Mesenchymal stem cell (in vitro differentiated cells and primary cell): ENCODE results near the gene ARHGAP33.

Experiments
- DNase-seq: peaks from one replicate; pipeline ENCODE4 v3.0.0-alpha.2; 2013
- H2AFZ ChIP-seq: one replicate; pipeline ENCODE4 v1.6.1; 2013; ENCODE audit warnings: low read depth, mild to moderate bottlenecking, control low read depth, inconsistent platforms, low read length, moderate library complexity
- H2AK5ac ChIP-seq: 2 replicates; pipeline ENCODE4 v1.6.1; 2013; ENCODE audit warnings: low read length, moderate library complexity, mild to moderate bottlenecking, inconsistent platforms; ENCODE audit not compliant: severe bottlenecking
- H2BK120ac ChIP-seq: one replicate; pipeline ENCODE4 v1.6.1; 2013; ENCODE audit warnings: low read depth, mild to moderate bottlenecking, inconsistent platforms, low read length, moderate library complexity
- H2BK12ac ChIP-seq, 2 experiments: one replicate each; pipeline ENCODE4 v1.6.1; 2013; ENCODE audit warnings: inconsistent platforms in 2 of 2, low read length in 2 of 2, mild to moderate bottlenecking in 2 of 2, moderate library complexity in 2 of 2, control low read depth in 1 of 2
- H2BK15ac ChIP-seq: one replicate; pipeline ENCODE4 v1.6.1; 2013; ENCODE audit warnings: mild to moderate bottlenecking, low read depth, inconsistent platforms; ENCODE audit not compliant: poor library complexity, severe bottlenecking
- H2BK5ac ChIP-seq: 2 replicates; pipeline ENCODE4 v1.6.1; 2013; ENCODE audit warnings: low read depth, mild to moderate bottlenecking, low read length, control low read depth, inconsistent platforms; ENCODE audit not compliant: poor library complexity, severe bottlenecking
- H3K14ac ChIP-seq, 2 experiments: one replicate each; pipeline ENCODE4 v1.6.1; 2013; ENCODE audit warnings: inconsistent platforms in 2 of 2, low read length in 2 of 2, control low read depth in 1 of 2, mild to moderate bottlenecking in 1 of 2, moderate library complexity in 1 of 2
- H3K18ac ChIP-seq, 2 experiments: one replicate each; pipeline ENCODE4 v1.6.1; 2013; ENCODE audit warnings: inconsistent platforms in 2 of 2, low read length in 2 of 2, control low read depth in 1 of 2, low read depth in 1 of 2, mild to moderate bottlenecking in 1 of 2
- H3K23ac ChIP-seq, 2 experiments: one replicate each; pipeline ENCODE4 v1.6.1; 2013; ENCODE audit warnings: inconsistent platforms in 2 of 2, low read length in 2 of 2, mild to moderate bottlenecking in 2 of 2, moderate library complexity in 2 of 2, control low read depth in 1 of 2
- H3K27ac ChIP-seq: 2 replicates; pipeline ENCODE4 v1.5.1; 2013; ENCODE audit warnings: mild to moderate bottlenecking, moderate library complexity, low read length, control low read depth, inconsistent platforms; ENCODE audit not compliant: poor library complexity, severe bottlenecking
- H3K27me3 ChIP-seq, 2 experiments: 2 replicates each; pipeline versions ENCODE4 v1.6.1 to v1.7.0; 2013; ENCODE audit warnings: low read length in 2 of 2, mild to moderate bottlenecking in 2 of 2, moderate library complexity in 2 of 2, control low read depth in 1 of 2, inconsistent platforms in 1 of 2; ENCODE audit not compliant: control insufficient read depth in 1 of 2, insufficient read depth in 1 of 2
- H3K36me3 ChIP-seq, 2 experiments: 2 replicates each; pipeline versions ENCODE4 v1.6.1 to v1.7.0; 2013; ENCODE audit warnings: low read length in 2 of 2, control low read depth in 1 of 2, inconsistent platforms in 1 of 2, low read depth in 1 of 2, mild to moderate bottlenecking in 1 of 2; ENCODE audit not compliant: insufficient read depth in 2 of 2, control insufficient read depth in 1 of 2
- H3K4ac ChIP-seq, 2 experiments: one replicate each; pipeline ENCODE4 v1.6.1; 2013; ENCODE audit warnings: inconsistent platforms in 2 of 2, low read length in 2 of 2, mild to moderate bottlenecking in 2 of 2, moderate library complexity in 2 of 2, control low read depth in 1 of 2, low read depth in 1 of 2
- H3K4me1 ChIP-seq: 2 replicates; pipeline ENCODE4 v1.6.1; 2013; ENCODE audit warnings: low read depth, low read length, control low read depth; ENCODE audit not compliant: control insufficient read depth, insufficient read depth
- H3K4me2 ChIP-seq: 2 replicates; pipeline ENCODE4 v1.6.1; 2013; ENCODE audit warnings: low read length, mild to moderate bottlenecking, inconsistent platforms; ENCODE audit not compliant: poor library complexity, severe bottlenecking
- H3K4me3 ChIP-seq, 2 experiments: 2 replicates each; pipeline versions ENCODE4 v1.5.1 to v1.7.0; 2013; ENCODE audit warnings: low read length in 2 of 2, mild to moderate bottlenecking in 2 of 2, control low read depth in 1 of 2, low read depth in 1 of 2; ENCODE audit not compliant: insufficient read depth in 1 of 2
- H3K79me1 ChIP-seq: replicated peaks from 2 replicates; pipeline ENCODE4 v1.6.1; 2013; ENCODE audit warnings: mild to moderate bottlenecking, control low read depth, low read length, inconsistent platforms; ENCODE audit not compliant: poor library complexity, severe bottlenecking
- H3K9ac ChIP-seq: 2 replicates; pipeline ENCODE4 v1.7.0; 2013; ENCODE audit warnings: mild to moderate bottlenecking, low read length, moderate library complexity
- H3K9me3 ChIP-seq: 2 replicates; pipeline ENCODE4 v1.7.0; 2013; ENCODE audit warnings: mild to moderate bottlenecking, low read length; ENCODE audit not compliant: control insufficient read depth
- H4K8ac ChIP-seq: one replicate; pipeline ENCODE4 v1.6.1; 2013; ENCODE audit warnings: inconsistent platforms, mild to moderate bottlenecking, low read length, moderate library complexity
- H4K91ac ChIP-seq: one replicate; pipeline ENCODE4 v1.6.1; 2013; ENCODE audit warnings: mild to moderate bottlenecking, low read length, inconsistent platforms
- WGBS: methylation state at CpG from one replicate; pipeline ENCODE4 v1.1.7; 2013; ENCODE audit warnings: mixed read lengths; 5-methylcytosine and 5-hydroxymethylcytosine counted together

The ARHGAP33 gene

GRCh38 chr19:35805526-35806102 is 30.2 kb downstream of the ARHGAP33 start:
- Histone ChIP-seq H3K36me3 (no peaks in the 10 kb centered on the region), H2BK12ac (no peak overlapping the region), H3K4me1 (peaks cover 1% of the 10 kb centered on the region), H3K4me3 (no peak overlapping the region), H3K27me3 (peaks cover 16 to 53% of the 10 kb centered on the region in 2 experiments), H2BK120ac (no peak overlapping the region), H3K27ac (no peak overlapping the region), H3K14ac (no peak overlapping the region), H3K79me1 (no peaks in the 10 kb centered on the region), H2BK5ac (no peak overlapping the region), H2AFZ (no peak overlapping the region), H3K18ac (no peak overlapping the region), H2AK5ac (no peak overlapping the region), H2BK15ac (no peak overlapping the region), H3K9me3 (peaks cover 6% of the 10 kb centered on the region), H3K23ac (no peak overlapping the region), H3K4ac (no peak overlapping the region), H3K4me2 (no peak overlapping the region), H3K9ac (no peak overlapping the region), H4K8ac (no peak overlapping the region), H4K91ac (no peak overlapping the region)
- 81% methylated on average over 5 of the region's 5 CpGs for WGBS
- no peak for DNase-seq

- WGBS: 90% methylated on average over 18 of the region's 18 CpGs
- no peak overlapping the region for H2AFZ ChIP-seq
- no peak overlapping the region for H3K4ac ChIP-seq
- no peak overlapping the region for H2BK5ac ChIP-seq
- no peaks in the 10 kb centered on the region for H3K79me1 ChIP-seq
- H2BK12ac ChIP-seq: no peak overlapping the region
- H3K4me1 ChIP-seq: peaks cover 2% of the 10 kb centered on the region
- H3K23ac ChIP-seq: peak overlapping the region in 1 of 2 experiments; percentile 73
- H3K18ac ChIP-seq: no peak overlapping the region
- H2BK15ac ChIP-seq: no peak overlapping the region
- peaks cover 6% of the 10 kb centered on the region for H3K9me3 ChIP-seq
- DNase-seq: no peak
- no peak overlapping the region for H3K4me2 ChIP-seq
- H4K91ac ChIP-seq: peak overlapping the region; percentile 31
- no peak overlapping the region for H2BK120ac ChIP-seq
- no peak overlapping the region for H2AK5ac ChIP-seq
- H3K27me3 ChIP-seq: peaks cover 16 to 59% of the 10 kb centered on the region in 2 experiments
- no peaks in the 10 kb centered on the region for H3K36me3 ChIP-seq
- no peak overlapping the region for H4K8ac ChIP-seq
- no peak overlapping the region for H3K27ac ChIP-seq
- H3K9ac ChIP-seq: no peak overlapping the region
- H3K4me3 ChIP-seq: no peak overlapping the region
- H3K14ac ChIP-seq: no peak overlapping the region
Observed at GRCh38 chr19:35806597-35806996, 31.2 kb downstream of the ARHGAP33 start.

DNA sequence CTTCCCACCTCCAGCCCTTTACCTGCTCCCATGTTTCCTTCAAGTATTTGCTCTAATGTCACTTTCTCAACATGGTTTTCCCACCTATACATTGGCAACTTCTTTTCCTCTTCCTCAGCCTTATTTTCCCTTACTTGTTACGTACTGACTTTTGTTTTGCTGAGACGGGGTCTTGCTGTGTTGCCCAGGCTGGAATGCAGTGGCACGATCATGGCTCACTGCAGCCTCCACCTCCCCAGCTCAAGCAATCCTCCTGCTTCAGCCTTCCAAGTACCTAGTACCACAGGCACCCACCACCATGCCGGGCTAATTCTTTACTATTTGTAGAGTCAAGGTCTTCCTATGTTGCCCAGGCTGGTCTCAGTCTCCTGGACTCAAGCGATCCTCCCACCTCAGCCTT is 32.3 kb downstream of the ARHGAP33 start:
- Histone ChIP-seq H2BK12ac (no peak overlapping the region), H3K9ac (no peak overlapping the region), H3K4me2 (no peak overlapping the region), H4K8ac (no peak overlapping the region), H3K27me3 (peaks cover 16 to 60% of the 10 kb centered on the region in 2 experiments), H2AFZ (no peak overlapping the region), H2BK120ac (no peak overlapping the region), H3K14ac (no peak overlapping the region), H3K4me1 (peaks cover 10% of the 10 kb centered on the region), H3K79me1 (no peaks in the 10 kb centered on the region), H3K36me3 (no peaks in the 10 kb centered on the region), H4K91ac (no peak overlapping the region), H2BK5ac (no peak overlapping the region), H2AK5ac (no peak overlapping the region), H3K4me3 (no peak overlapping the region), H3K18ac (no peak overlapping the region), H2BK15ac (no peak overlapping the region), H3K27ac (no peak overlapping the region), H3K23ac (no peak overlapping the region), H3K9me3 (no peaks in the 10 kb centered on the region), H3K4ac (no peak overlapping the region)
- DNase-seq: no peak
- WGBS: 85% methylated on average over 5 of the region's 5 CpGs

DNA sequence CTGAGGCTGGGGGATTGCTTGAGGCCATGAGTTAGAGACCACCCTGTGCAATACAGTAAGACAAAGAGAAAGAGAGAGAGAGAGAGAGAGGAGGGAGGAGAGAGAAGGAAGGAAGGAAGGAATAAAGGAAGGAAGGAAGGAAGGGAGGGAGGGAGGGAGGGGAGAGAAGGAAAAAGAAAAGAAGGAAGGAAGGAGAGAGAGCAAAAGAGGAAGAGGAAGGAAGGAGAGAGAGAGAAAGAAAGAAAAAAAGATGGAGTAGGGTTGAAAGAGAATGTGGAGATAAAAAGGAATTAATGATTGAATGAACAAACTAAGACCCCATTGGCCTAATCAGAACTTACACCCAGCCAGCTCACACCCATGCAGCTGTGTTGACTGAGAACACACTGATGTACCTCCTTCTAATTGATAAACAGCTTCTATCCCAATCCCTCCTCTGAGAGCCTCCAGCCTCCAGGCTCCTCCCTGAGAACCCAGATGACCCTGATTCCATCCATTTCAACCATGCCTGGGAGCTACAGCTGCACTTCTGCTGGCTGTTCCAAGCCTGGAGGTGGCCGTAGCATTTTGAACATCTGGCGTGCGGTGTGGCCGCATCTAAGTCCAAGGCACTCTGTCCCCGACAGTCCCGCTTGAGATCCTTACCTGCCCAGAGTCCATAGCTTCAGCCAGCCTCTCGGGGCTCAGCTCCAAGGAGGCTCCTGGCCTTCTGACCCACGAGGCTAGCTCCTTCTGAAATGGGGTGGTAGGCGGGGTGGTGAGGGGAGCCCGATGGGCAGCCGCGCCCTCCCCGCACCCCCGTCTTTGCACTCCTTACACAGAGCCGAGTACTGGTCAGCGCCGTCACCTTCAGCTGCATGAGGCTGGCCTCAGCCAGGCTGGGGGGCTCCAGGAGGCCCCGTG is 36.2 kb downstream of the ARHGAP33 start:
- Histone ChIP-seq H3K36me3 (no peaks in the 10 kb centered on the region), H3K18ac (no peak overlapping the region), H2BK5ac (no peak overlapping the region), H3K9me3 (no peaks in the 10 kb centered on the region), H2BK15ac (no peak overlapping the region), H3K27me3 (peaks cover 12 to 53% of the 10 kb centered on the region in 2 experiments), H3K79me1 (no peaks in the 10 kb centered on the region), H2AFZ (no peak overlapping the region), H3K9ac (no peak overlapping the region), H2BK12ac (no peak overlapping the region), H2AK5ac (no peak overlapping the region), H3K4ac (no peak overlapping the region), H4K8ac (no peak overlapping the region), H3K4me3 (no peak overlapping the region), H3K4me2 (no peak overlapping the region), H3K23ac (no peak overlapping the region), H3K14ac (no peak overlapping the region), H3K27ac (no peak overlapping the region), H3K4me1 (peaks cover 12% of the 10 kb centered on the region), H4K91ac (no peak overlapping the region), H2BK120ac (no peak overlapping the region)
- WGBS: 79% methylated on average over 18 of the region's 18 CpGs
- DNase-seq: no peak
